Hepatocyte (in vitro differentiated cells): Measurements from ENCODE around the gene CDK14. TPM values are rescaled to one million over a fixed set of nuclear protein-coding genes. Genes with fewer than 3 reads are reported as not detected.
"Not testable (repeated sequence)": the region's sequence is repeated elsewhere in the genome, so short reads cannot be mapped to it uniquely, and the experiment has no call there.

Experiments
- DNase-seq: peaks from one replicate; pipeline ENCODE4 v3.0.0-alpha.2; 2016; ENCODE audit warnings: low spot score
- H2AFZ ChIP-seq: fragments of 200-600 bp; sonication (generic); 2 replicates; pipeline ENCODE4 v1.6.0; 2016; ENCODE audit warnings: antibody characterized with exemption, mild to moderate bottlenecking
- H3K27ac ChIP-seq: fragments of 200-600 bp; sonication (generic); 2 replicates; pipeline ENCODE4 v1.5.1; 2016; ENCODE audit warnings: mild to moderate bottlenecking
- H3K27me3 ChIP-seq: fragments of 200-600 bp; sonication (generic); 2 replicates; pipeline ENCODE4 v1.6.1; 2016
- H3K36me3 ChIP-seq: fragments of 200-600 bp; sonication (generic); replicated peaks from 2 replicates; pipeline ENCODE4 v1.5.1; 2016; ENCODE audit warnings: low read depth; ENCODE audit not compliant: insufficient read depth
- H3K4me1 ChIP-seq: fragments of 200-600 bp; sonication (generic); 2 replicates; pipeline ENCODE4 v1.5.1; 2016; ENCODE audit warnings: mild to moderate bottlenecking, moderate library complexity; ENCODE audit not compliant: insufficient read depth
- H3K4me2 ChIP-seq: fragments of 200-600 bp; sonication (generic); 2 replicates; pipeline ENCODE4 v1.6.0; 2016
- H3K4me3 ChIP-seq: fragments of 200-600 bp; sonication (generic); 2 replicates; pipeline ENCODE4 v1.5.1; 2016; ENCODE audit warnings: mild to moderate bottlenecking
- H3K79me2 ChIP-seq: fragments of 200-600 bp; sonication (generic); 2 replicates; pipeline ENCODE4 v1.6.0; 2017; ENCODE audit warnings: mild to moderate bottlenecking
- H3K9me2 ChIP-seq: fragments of 200-600 bp; sonication (generic); replicated peaks from 2 replicates; pipeline ENCODE4 v1.6.0; 2017; ENCODE audit warnings: mild to moderate bottlenecking; ENCODE audit not compliant: insufficient read depth
- H3K9me3 ChIP-seq: fragments of 200-600 bp; sonication (generic); 2 replicates; pipeline ENCODE4 v1.5.1; 2016; ENCODE audit warnings: low read depth, mild to moderate bottlenecking
- H4K20me1 ChIP-seq: fragments of 200-600 bp; sonication (generic); 2 replicates; pipeline ENCODE4 v1.6.0; 2016; ENCODE audit warnings: mild to moderate bottlenecking; ENCODE audit not compliant: insufficient read depth, poor library complexity, severe bottlenecking
- EZH2 ChIP-seq: fragments of 200-600 bp; sonication (generic); IDR thresholded peaks from 2 replicates; pipeline ENCODE4 v1.6.1; 2016; ENCODE audit warnings: antibody characterized with exemption, mild to moderate bottlenecking, borderline replicate concordance
- EZH2phosphoT487 ChIP-seq: fragments of 200-600 bp; sonication (generic); IDR thresholded peaks from one replicate; pipeline ENCODE4 v1.6.1; 2018; ENCODE audit warnings: antibody characterized with exemption, mild to moderate bottlenecking, low read depth, moderate library complexity; ENCODE audit not compliant: unreplicated experiment, severe bottlenecking
- WGBS: methylation state at CpG from one replicate; pipeline ENCODE4 v1.1.6; 2016; ENCODE audit warnings: low lambda C conversion rate; ENCODE audit errors: missing lambda C conversion rate; 5-methylcytosine and 5-hydroxymethylcytosine counted together
- polyA plus RNA-seq: library from polyadenylated mRNA; unstranded; fragments of >200 nt; fragmentation: Nextera tagmentation; extraction: Ambion mirVana; gene quantifications from 2 replicates; pipeline ENCODE4 v1.2.1, GENCODE V29; 2016
- total RNA-seq: library from RNA; depleted of rRNA; stranded (reverse); fragments of >200 nt; gene quantifications from 2 replicates; pipeline ENCODE4 v1.2.3, GENCODE V29; 2014
- TF ChIP-seq, protein P1 (sequence below): fragments of 200-600 bp; sonication (generic); IDR thresholded peaks from 2 replicates; pipeline ENCODE4 v1.5.1; 2016; ENCODE audit warnings: antibody characterized with exemption, mild to moderate bottlenecking; ENCODE audit not compliant: poor library complexity

Gene CDK14
- total and polyA plus RNA-seq, 2 experiments from 2014 or later, result 8.6 to 23.5 TPM

DNA sequence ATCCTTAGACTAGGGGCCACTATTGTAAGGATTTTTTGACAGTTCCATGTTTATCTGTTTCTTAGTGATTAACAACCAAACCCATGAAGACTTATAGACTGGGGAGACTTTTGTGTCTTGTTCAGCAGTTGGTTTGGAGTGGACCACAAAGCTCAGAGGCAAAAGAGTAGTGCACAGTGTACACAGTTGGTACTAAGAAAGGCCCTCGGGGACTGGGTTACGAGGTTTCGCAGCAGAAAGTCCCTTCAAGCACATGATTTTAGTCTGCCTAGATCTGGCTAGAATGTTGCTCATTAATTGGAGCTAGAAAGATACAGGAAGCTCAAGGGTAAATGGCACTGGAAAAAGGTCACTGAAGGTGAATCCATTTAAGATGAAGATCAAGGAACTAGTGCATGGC, 35.4 kb downstream of the CDK14 start:
- Histone ChIP-seq H3K9me2 (no peaks in the 10 kb centered on the region), H3K36me3 (no peaks in the 10 kb centered on the region), H3K4me2 (no peak overlapping the region), H3K9me3 (peaks cover 3% of the 10 kb centered on the region), H3K79me2 (peaks cover 14% of the 10 kb centered on the region), H4K20me1 (no peaks in the 10 kb centered on the region), H3K4me1 (no peaks in the 10 kb centered on the region), H3K27me3 (no peaks in the 10 kb centered on the region), H2AFZ (no peak overlapping the region), H3K27ac (no peak overlapping the region), H3K4me3 (no peak overlapping the region)
- no peak for TF ChIP-seq EZH2phosphoT487
- no peak for TF ChIP-seq EZH2
- TF ChIP-seq, protein P1, sequence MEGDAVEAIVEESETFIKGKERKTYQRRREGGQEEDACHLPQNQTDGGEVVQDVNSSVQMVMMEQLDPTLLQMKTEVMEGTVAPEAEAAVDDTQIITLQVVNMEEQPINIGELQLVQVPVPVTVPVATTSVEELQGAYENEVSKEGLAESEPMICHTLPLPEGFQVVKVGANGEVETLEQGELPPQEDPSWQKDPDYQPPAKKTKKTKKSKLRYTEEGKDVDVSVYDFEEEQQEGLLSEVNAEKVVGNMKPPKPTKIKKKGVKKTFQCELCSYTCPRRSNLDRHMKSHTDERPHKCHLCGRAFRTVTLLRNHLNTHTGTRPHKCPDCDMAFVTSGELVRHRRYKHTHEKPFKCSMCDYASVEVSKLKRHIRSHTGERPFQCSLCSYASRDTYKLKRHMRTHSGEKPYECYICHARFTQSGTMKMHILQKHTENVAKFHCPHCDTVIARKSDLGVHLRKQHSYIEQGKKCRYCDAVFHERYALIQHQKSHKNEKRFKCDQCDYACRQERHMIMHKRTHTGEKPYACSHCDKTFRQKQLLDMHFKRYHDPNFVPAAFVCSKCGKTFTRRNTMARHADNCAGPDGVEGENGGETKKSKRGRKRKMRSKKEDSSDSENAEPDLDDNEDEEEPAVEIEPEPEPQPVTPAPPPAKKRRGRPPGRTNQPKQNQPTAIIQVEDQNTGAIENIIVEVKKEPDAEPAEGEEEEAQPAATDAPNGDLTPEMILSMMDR, result no peak
- DNase-seq, result no peak
- 98% methylated on average over 3 of the region's 3 CpGs for WGBS

DNA sequence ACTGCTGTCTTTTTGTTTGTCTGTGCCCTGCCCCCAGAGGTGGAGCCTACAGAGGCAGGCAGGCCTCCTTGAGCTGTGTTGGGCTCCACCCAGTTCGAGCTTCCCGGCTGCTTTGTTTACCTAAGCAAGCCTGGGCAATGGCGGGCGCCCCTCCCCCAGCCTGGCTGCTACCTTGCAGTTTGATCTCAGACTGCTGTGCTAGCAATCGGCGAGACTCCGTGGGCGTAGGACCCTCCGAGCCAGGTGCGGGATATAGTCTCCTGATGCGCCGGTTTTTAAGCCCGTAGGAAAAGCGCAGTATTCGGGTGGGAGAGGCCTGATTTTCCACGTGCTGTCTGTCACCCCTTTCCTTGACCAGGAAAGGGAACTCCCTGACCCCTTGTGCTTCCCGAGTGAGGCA, 43.6 kb downstream of the CDK14 start:
- not testable (repeated sequence) for DNase-seq, H3K4me2 ChIP-seq, H3K4me3 ChIP-seq, H3K9me2 ChIP-seq, H4K20me1 ChIP-seq, H3K27ac ChIP-seq, H3K4me1 ChIP-seq, H3K9me3 ChIP-seq, H3K27me3 ChIP-seq, H3K36me3 ChIP-seq, H2AFZ ChIP-seq
- peaks cover 13% of the 10 kb centered on the region for H3K79me2 ChIP-seq
- 83% methylated on average over 17 of the region's 17 CpGs for WGBS

DNA sequence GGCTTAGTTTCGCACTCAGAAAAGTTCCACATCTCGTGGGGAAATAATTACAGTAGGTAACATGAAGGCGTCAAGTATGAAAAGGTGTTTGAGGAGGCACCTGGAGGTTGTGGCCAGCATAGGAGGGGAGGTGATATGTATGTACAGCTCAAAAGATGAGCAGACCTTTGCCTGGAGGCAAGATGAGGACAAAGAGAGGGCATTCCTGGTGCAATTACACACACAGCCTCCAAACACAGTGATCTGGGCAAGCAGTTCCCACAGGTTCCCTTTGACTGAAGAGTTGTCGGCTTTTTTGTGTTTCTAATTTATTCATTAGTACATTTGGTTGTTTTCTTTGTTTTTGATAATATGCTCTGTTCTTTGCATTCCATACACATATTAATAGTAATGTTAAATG, 46.9 kb downstream of the CDK14 start:
- no peak for DNase-seq
- no peaks in the 10 kb centered on the region for H3K27me3 ChIP-seq
- H3K79me2 ChIP-seq, result peaks cover 24% of the 10 kb centered on the region
- 95% methylated on average over 4 of the region's 4 CpGs for WGBS
- no peaks in the 10 kb centered on the region for H3K9me2 ChIP-seq
- H3K4me3 ChIP-seq, result no peak overlapping the region
- H2AFZ ChIP-seq, result no peak overlapping the region
- no peaks in the 10 kb centered on the region for H3K4me1 ChIP-seq
- TF ChIP-seq EZH2, result no peak
- TF ChIP-seq, protein P1, result no peak
- TF ChIP-seq EZH2phosphoT487, result no peak
- H3K36me3 ChIP-seq, result no peaks in the 10 kb centered on the region
- peaks cover 9% of the 10 kb centered on the region for H3K9me3 ChIP-seq
- H4K20me1 ChIP-seq, result no peaks in the 10 kb centered on the region
- no peak overlapping the region for H3K27ac ChIP-seq
- H3K4me2 ChIP-seq, result no peak overlapping the region

DNA sequence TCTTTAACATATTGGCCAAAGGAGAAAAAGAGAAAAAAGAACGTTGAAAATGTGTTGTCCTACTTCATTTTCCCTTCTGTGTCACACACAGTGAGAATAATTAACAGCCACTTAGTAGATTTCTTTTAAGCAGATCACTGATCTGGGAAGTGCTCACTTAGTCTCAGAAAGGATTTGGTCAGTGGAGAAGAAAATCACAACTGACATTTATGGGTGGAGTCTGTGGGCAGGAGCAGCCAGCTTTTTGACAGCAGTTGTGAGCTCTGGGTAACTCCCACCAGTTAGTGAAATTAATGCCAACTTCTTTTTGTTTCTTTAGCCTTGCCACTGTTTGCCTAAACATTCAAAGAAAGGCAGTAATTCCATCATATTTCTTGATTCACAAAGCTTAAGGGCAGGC, 49.7 kb downstream of the CDK14 start:
- peaks cover 9% of the 10 kb centered on the region for H3K9me3 ChIP-seq
- DNase-seq, result no peak
- WGBS, result 48% methylated on average over 1 of the region's 1 CpG
- no peak overlapping the region for H3K27ac ChIP-seq
- no peak overlapping the region for H3K4me2 ChIP-seq
- no peaks in the 10 kb centered on the region for H3K4me1 ChIP-seq
- no peak overlapping the region for H3K4me3 ChIP-seq
- TF ChIP-seq, protein P1, result no peak
- TF ChIP-seq EZH2 (no peak), EZH2phosphoT487 (no peak)
- no peak overlapping the region for H2AFZ ChIP-seq
- no peaks in the 10 kb centered on the region for H3K36me3 ChIP-seq
- H3K9me2 ChIP-seq, result no peaks in the 10 kb centered on the region
- H3K79me2 ChIP-seq, result peaks cover 24% of the 10 kb centered on the region
- H3K27me3 ChIP-seq, result no peaks in the 10 kb centered on the region
- H4K20me1 ChIP-seq, result no peaks in the 10 kb centered on the region
